ENCODE data around the gene PCDHGB1. TPM values are rescaled to one million over a fixed set of nuclear protein-coding genes. Genes with fewer than 3 reads are reported as not detected.
"Not testable (repeated sequence)": the region's sequence is repeated elsewhere in the genome, so short reads cannot be mapped to it uniquely, and the experiment has no call there.

Gene PCDHGB1
- total RNA-seq, 2 experiments from 2014 or later, result not detected

DNA sequence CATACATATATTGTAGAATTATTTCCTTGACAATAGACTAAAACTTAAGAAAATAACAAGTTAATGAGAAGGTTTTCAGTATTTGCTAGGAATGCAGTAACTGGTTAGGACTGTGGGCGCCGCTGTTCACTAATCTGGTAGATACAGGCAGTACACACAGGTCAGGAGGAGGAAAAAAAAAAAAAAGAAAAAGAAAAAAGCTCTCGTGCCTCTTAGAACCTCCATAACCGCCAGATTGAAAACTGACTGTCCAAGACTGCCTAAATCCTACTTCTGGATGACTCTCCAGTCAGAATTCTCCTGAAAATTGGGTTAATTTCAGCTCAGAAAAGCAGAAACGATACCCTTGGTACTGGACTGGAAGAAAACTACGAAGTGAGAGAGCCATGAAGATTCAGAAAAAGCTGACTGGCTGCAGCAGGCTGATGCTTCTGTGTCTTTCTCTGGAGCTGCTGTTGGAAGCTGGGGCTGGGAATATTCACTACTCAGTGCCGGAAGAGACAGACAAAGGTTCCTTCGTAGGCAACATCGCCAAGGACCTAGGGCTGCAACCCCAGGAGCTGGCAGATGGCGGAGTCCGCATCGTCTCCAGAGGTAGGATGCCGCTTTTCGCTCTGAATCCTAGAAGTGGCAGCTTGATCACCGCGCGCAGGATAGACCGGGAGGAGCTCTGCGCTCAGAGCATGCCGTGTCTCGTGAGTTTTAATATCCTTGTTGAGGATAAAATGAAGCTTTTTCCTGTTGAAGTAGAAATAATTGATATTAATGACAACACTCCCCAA, 19.4 kb upstream of the PCDHGB1 start, which contains the start of gene PCDHGA1:
PCDHGA1 (plus strand) TSS at position 216 of the 782 bp plus-strand sequence.
- Mint-ChIP-seq H3K4me3 (no peak within 1 kb of the TSS), H3K4me1 (ENCODE audit: low read depth) (peaks cover 2% of the 10 kb centered on the region), H3K27me3 (ENCODE audit: low read depth) (peaks cover 52% of the 10 kb centered on the region), H3K36me3 (ENCODE audit: low read depth) (peaks cover 19% of the 10 kb centered on the region), H3K9me3 (peaks cover 26% of the 10 kb centered on the region), H3K27ac (no peak within 1 kb of the TSS)
- CTCF ChIA-PET, result interaction anchor here (0.7 to 2.7 kb wide), 4 partner anchors 9 to 233 kb away, joined by 3 to 19 read pairs (median 4); partner anchors contain the start of gene TAF7
- intact Hi-C loops (cut with micrococcal nuclease), result no loop called here
- peak; percentile 38 for DNase-seq

DNA sequence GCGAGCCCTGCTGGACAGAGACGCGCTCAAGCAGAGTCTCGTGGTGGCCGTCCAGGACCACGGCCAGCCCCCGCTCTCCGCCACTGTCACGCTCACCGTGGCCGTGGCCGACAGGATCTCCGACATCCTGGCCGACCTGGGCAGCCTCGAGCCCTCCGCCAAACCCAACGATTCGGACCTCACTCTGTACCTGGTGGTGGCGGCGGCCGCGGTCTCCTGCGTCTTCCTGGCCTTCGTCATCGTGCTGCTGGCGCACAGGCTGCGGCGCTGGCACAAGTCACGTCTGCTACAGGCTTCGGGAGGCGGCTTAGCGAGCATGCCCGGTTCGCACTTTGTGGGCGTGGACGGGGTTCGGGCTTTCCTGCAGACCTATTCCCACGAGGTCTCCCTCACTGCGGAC, 17.3 kb upstream of the PCDHGB1 start:
- Mint-ChIP-seq H3K36me3 (ENCODE audit: low read depth) (peaks cover 23% of the 10 kb centered on the region), H3K9me3 (peaks cover 33% of the 10 kb centered on the region), H3K27me3 (ENCODE audit: low read depth) (peaks cover 56% of the 10 kb centered on the region)
- H3K27ac Mint-ChIP-seq; DNase-seq; intact Hi-C loops (cut with micrococcal nuclease); H3K4me1 Mint-ChIP-seq (ENCODE audit: low read depth); CTCF ChIA-PET; H3K4me3 Mint-ChIP-seq: not testable (repeated sequence)

DNA sequence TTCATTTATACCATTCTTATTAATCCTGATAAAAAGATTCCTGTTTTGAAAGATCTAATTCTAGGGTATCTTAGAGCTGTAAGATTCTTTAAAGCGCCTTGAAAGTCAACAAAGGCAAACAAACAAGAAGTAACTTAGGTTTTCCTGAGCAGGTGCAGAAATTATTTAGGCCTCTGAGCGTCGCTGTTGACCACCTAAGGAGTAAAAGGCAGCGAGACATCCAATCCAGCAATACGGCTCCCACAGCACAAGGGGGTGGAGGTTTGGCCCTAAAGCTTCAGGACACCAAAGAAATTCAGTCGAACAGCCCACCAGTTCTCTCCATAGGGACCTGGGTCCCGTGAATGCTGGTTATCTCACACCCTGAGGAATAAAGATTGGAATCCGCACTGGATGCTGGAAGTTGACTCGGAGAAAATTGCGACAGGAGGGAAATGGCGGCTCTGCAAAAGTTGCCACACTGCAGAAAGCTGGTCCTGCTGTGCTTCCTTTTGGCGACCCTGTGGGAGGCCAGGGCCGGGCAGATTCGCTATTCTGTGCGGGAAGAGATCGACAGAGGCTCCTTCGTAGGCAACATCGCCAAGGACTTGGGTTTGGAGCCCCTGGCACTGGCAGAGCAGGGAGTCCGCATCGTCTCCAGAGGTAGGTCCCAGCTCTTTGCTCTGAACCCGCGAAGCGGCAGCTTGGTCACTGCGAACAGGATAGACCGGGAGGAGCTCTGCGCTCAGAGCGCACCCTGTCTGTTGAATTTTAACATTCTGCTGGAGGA, 11.2 kb upstream of the PCDHGB1 start, which contains the start of gene PCDHGA2:
PCDHGA2 (plus strand) TSS at position 223 of the 769 bp plus-strand sequence.
- H3K36me3 Mint-ChIP-seq (ENCODE audit: low read depth), result peaks cover 23% of the 10 kb centered on the region
- CTCF ChIA-PET, result interaction anchor here (0.6 to 1.8 kb wide), 5 partner anchors 8 to 64 kb away, joined by 3 to 7 read pairs (median 3); partner anchors contain the start of genes PCDHGA9 and TAF7
- no peak within 1 kb of the TSS for H3K4me3 Mint-ChIP-seq
- peaks cover 30% of the 10 kb centered on the region for H3K9me3 Mint-ChIP-seq
- no peak within 1 kb of the TSS for H3K27ac Mint-ChIP-seq
- intact Hi-C loops (cut with micrococcal nuclease), result no loop called here
- H3K4me1 Mint-ChIP-seq (ENCODE audit: low read depth), result no peaks in the 10 kb centered on the region
- peak; percentile 14 for DNase-seq
- H3K27me3 Mint-ChIP-seq (ENCODE audit: low read depth), result peaks cover 61% of the 10 kb centered on the region

DNA sequence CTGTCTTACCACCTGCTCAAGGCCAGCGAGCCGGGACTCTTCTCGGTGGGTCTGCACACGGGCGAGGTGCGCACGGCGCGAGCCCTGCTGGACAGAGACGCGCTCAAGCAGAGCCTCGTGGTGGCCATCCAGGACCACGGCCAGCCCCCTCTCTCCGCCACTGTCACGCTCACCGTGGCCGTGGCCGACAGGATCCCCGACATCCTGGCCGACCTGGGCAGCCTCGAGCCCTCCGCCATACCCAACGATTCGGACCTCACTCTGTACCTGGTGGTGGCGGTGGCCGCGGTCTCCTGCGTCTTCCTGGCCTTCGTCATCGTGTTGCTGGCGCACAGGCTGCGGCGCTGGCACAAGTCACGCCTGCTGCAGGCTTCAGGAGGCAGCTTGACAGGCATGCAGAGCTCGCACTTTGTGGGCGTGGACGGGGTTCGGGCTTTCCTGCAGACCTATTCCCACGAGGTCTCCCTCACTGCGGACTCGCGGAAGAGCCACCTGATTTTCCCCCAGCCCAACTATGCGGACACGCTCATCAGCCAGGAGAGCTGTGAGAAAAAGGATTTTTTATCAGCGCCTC, 9.0 kb upstream of the PCDHGB1 start:
- not testable (repeated sequence) for H3K4me1 Mint-ChIP-seq (ENCODE audit: low read depth)

DNA sequence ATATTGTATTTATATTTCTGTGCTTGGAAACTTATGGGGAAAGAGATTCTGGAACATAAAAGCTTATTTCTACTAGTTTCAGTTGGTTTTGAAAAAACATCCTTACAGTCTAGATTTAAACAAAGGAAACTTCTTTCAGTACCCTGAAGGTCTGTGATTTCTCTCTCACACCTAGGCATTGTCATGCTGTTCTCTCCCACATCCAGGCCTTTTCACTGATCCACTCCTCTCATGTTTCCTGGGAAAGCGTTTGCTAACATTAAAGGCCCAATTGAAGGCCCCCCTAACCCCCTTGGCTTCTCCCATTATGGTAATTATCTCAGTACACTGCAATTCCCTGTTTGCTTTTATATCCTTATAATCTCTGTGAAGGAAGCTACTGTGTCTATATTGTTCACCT, 7.1 kb upstream of the PCDHGB1 start:
- CTCF ChIA-PET, result interaction anchor here (0.8 to 1.9 kb wide), 2 partner anchors 22 to 49 kb away, joined by 3 to 4 read pairs; partner anchors contain the start of gene TAF7
- H3K27me3 Mint-ChIP-seq (ENCODE audit: low read depth), result peaks cover 62% of the 10 kb centered on the region
- no peak overlapping the region for H3K27ac Mint-ChIP-seq
- H3K9me3 Mint-ChIP-seq, result peaks cover 32% of the 10 kb centered on the region
- H3K4me1 Mint-ChIP-seq (ENCODE audit: low read depth), result no peaks in the 10 kb centered on the region
- H3K4me3 Mint-ChIP-seq, result no peak overlapping the region
- peaks cover 23% of the 10 kb centered on the region for H3K36me3 Mint-ChIP-seq (ENCODE audit: low read depth)
- DNase-seq, result no peak
- intact Hi-C loops (cut with micrococcal nuclease), result loop anchor here (2.0 kb wide), 1 partner anchor 22 kb away; the partner anchor contains the start of gene TAF7

More for the DNA sequence above, 9.0 kb upstream of the PCDHGB1 start:
- Mint-ChIP-seq H3K9me3 (peaks cover 31% of the 10 kb centered on the region), H3K36me3 (ENCODE audit: low read depth) (peaks cover 27% of the 10 kb centered on the region), H3K27me3 (ENCODE audit: low read depth) (peaks cover 61% of the 10 kb centered on the region)
- H3K4me3 Mint-ChIP-seq; intact Hi-C loops (cut with micrococcal nuclease); H3K27ac Mint-ChIP-seq; DNase-seq; CTCF ChIA-PET: not testable (repeated sequence)

DNA sequence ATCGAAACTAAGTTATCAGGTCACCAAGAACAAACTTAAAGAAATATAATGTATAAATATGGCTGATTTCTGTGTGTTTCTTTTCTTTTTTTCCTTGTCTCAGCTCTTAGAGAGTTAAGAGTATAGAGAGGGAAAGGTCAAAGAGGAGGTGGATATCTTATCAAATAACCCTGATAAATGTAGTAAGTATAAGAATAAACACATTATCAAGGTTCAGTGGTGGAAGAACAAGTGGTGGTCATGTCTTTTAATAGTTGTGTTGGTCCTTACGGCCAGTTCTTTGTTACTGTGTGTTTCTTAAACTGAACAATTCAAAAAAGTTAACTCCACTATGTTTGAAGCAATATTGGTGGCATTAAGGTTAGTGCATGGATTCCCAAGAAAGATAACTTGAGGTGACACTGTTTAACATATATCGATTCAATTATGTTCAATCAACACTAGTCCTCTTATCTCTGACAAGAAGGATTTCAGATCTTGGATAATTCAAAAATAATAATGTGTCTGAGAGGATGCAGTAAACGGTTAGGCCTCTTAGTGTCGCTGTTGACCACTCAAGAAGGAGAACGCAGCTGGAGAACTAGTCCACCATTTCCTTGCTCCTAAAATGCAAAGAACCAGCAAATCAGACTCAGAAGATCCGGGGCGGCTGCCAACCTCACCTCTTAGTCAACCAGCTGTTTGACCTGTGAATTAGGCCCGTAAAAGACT, 6.5 kb upstream of the PCDHGB1 start, which contains the start of gene PCDHGA3:
PCDHGA3 (plus strand) TSS at position 588 of the 711 bp plus-strand sequence. CDS start 205 bp downstream, outside the sequence.
- peak; percentile 38 for DNase-seq
- H3K4me1 Mint-ChIP-seq (ENCODE audit: low read depth), result no peaks in the 10 kb centered on the region
- peaks cover 17% of the 10 kb centered on the region for H3K36me3 Mint-ChIP-seq (ENCODE audit: low read depth)
- no peak within 1 kb of the TSS for H3K27ac Mint-ChIP-seq
- H3K4me3 Mint-ChIP-seq, result peak within 1 kb of the TSS; percentile 11
- H3K9me3 Mint-ChIP-seq, result peaks cover 26% of the 10 kb centered on the region
- CTCF ChIA-PET, result interaction anchor here (1.3 to 1.9 kb wide), 3 partner anchors 12 to 22 kb away, joined by 3 to 4 read pairs (median 4); partner anchors contain the start of genes PCDHGA4 and TAF7
- peaks cover 56% of the 10 kb centered on the region for H3K27me3 Mint-ChIP-seq (ENCODE audit: low read depth)
- intact Hi-C loops (cut with micrococcal nuclease), result loop anchor here (2.0 kb wide), 1 partner anchor 23 kb away; the partner anchor contains the start of gene TAF7

DNA sequence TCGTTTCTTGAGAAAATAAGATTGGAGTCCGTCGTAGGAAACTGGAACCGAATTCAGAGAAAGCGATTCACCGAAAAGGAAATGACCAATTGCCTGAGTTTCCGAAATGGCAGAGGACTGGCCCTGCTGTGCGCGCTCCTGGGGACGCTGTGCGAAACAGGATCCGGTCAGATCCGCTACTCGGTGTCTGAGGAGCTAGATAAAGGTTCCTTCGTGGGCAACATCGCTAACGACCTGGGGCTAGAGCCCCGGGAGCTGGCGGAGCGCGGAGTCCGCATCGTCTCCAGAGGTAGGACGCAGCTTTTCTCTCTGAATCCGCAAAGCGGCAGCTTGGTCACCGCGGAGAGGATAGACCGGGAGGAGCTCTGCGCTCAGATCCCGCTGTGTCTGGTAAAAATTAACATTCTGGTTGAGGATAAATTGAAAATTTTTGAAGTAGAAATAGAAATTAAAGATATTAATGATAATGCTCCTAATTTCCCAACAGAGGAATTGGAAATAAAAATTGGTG, 5.9 kb upstream of the PCDHGB1 start:
- Mint-ChIP-seq H3K4me1 (ENCODE audit: low read depth) (no peaks in the 10 kb centered on the region), H3K36me3 (ENCODE audit: low read depth) (peaks cover 14% of the 10 kb centered on the region), H3K27ac (no peak overlapping the region), H3K27me3 (ENCODE audit: low read depth) (peaks cover 56% of the 10 kb centered on the region), H3K4me3 (peak overlapping the region; percentile 11), H3K9me3 (peaks cover 23% of the 10 kb centered on the region)
- intact Hi-C loops (cut with micrococcal nuclease), result loop anchor here (2.0 kb wide), 1 partner anchor 23 kb away; the partner anchor contains the start of gene TAF7
- DNase-seq, result no peak
- CTCF ChIA-PET, result interaction anchor here (0.9 to 1.5 kb wide), 3 partner anchors 11 to 222 kb away, joined by 3 to 4 read pairs (median 3); partner anchors contain the start of gene PCDHGA4

DNA sequence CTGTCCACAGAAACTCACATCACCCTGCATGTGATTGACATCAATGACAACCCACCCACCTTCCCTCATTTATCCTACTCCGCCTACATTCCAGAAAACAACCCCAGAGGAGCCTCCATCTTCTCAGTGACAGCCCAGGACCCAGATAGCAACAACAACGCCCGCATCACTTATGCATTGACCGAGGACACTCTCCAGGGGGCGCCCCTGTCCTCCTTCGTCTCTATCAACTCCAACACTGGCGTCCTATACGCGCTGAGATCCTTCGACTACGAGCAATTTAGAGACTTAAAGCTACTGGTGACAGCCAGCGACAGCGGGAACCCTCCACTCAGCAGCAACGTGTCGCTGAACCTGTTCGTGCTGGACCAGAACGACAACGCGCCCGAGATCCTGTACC, 4.6 kb upstream of the PCDHGB1 start:
- Mint-ChIP-seq H3K4me1 (ENCODE audit: low read depth) (no peaks in the 10 kb centered on the region), H3K27me3 (ENCODE audit: low read depth) (peaks cover 54% of the 10 kb centered on the region), H3K27ac (no peak overlapping the region), H3K36me3 (ENCODE audit: low read depth) (peaks cover 12% of the 10 kb centered on the region), H3K9me3 (peaks cover 20% of the 10 kb centered on the region), H3K4me3 (no peak overlapping the region)
- CTCF ChIA-PET, result no interaction called here
- no peak for DNase-seq
- intact Hi-C loops (cut with micrococcal nuclease), result no loop called here

DNA sequence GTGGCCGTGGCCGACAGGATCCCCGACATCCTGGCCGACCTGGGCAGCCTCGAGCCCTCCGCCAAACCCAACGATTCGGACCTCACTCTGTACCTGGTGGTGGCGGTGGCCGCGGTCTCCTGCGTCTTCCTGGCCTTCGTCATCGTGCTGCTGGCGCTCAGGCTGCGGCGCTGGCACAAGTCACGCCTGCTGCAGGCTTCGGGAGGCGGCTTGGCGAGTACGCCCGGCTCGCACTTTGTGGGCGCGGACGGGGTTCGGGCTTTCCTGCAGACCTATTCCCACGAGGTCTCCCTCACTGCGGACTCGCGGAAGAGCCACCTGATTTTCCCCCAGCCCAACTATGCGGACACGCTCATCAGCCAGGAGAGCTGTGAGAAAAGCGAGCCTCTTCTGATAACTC, 3.9 kb upstream of the PCDHGB1 start:
- H3K9me3 Mint-ChIP-seq, result peaks cover 21% of the 10 kb centered on the region
- peaks cover 11% of the 10 kb centered on the region for H3K36me3 Mint-ChIP-seq (ENCODE audit: low read depth)

DNA sequence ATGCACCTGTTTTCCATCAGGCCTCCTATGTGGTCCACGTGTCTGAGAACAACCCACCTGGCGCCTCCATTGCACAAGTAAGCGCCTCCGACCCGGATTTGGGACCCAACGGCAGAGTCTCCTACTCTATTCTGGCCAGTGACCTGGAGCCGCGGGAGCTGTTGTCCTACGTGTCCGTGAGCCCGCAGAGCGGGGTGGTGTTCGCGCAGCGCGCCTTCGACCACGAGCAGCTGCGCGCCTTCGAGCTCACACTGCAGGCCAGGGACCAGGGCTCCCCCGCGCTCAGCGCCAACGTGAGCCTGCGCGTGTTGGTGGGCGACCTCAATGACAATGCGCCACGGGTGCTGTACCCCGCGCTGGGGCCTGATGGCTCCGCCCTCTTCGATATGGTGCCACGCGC, 1.7 kb downstream of the PCDHGB1 start:
- Mint-ChIP-seq H3K9me3 (peaks cover 21% of the 10 kb centered on the region), H3K27ac (no peak overlapping the region), H3K4me1 (ENCODE audit: low read depth) (no peaks in the 10 kb centered on the region), H3K27me3 (ENCODE audit: low read depth) (peaks cover 58% of the 10 kb centered on the region), H3K4me3 (no peak overlapping the region), H3K36me3 (ENCODE audit: low read depth) (peaks cover 13% of the 10 kb centered on the region)
- intact Hi-C loops (cut with micrococcal nuclease), result no loop called here
- CTCF ChIA-PET, result interaction anchor here (0.7 kb wide), 1 partner anchor 161 kb away, joined by 3 read pairs; no protein-coding TSS in a partner anchor
- no peak for DNase-seq

More for the DNA sequence above, 3.9 kb upstream of the PCDHGB1 start:
- H3K27ac Mint-ChIP-seq; CTCF ChIA-PET; DNase-seq; intact Hi-C loops (cut with micrococcal nuclease); H3K4me3 Mint-ChIP-seq; H3K4me1 Mint-ChIP-seq (ENCODE audit: low read depth): not testable (repeated sequence)
- H3K27me3 Mint-ChIP-seq (ENCODE audit: low read depth), result peaks cover 60% of the 10 kb centered on the region

DNA sequence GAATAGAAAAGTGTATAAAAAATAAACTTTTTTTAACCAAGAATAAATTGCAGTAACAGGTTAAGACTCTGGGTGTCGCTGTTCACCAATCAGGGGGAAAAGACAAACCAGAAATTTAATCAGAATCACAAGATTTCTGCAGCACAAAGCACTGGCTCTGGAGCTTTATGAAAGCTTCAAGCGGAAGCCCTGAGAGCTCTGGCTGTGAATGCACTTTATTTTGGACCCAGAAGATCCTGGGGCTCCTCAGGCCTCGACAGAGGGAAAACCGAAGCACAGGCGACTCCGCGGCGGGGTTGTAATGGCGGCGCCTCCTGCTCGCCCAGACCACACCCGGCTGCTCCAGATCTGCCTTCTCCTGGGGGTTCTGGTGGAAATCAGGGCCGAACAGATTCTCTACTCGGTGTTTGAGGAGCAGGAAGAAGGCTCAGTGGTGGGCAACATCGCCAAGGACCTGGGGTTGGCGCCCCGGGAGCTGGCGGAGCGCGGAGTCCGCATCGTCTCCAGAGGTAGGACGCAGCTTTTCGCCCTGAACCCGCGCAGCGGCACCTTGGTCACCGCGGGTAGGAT, 5.1 kb downstream of the PCDHGB1 start, which contains the start of gene PCDHGA4:
PCDHGA4 (plus strand) TSS at position 122 of the 570 bp plus-strand sequence; CDS start at position 209, 87 bp downstream.
- CTCF ChIA-PET, result interaction anchor here (0.6 to 1.7 kb wide), 6 partner anchors 9 to 575 kb away, joined by 3 to 4 read pairs (median 3); partner anchors contain the start of gene PCDHGA5
- Mint-ChIP-seq H3K27ac (no peak within 1 kb of the TSS), H3K9me3 (peaks cover 20% of the 10 kb centered on the region), H3K4me1 (ENCODE audit: low read depth) (no peaks in the 10 kb centered on the region), H3K4me3 (peak within 1 kb of the TSS; percentile 38), H3K36me3 (ENCODE audit: low read depth) (peaks cover 18% of the 10 kb centered on the region), H3K27me3 (ENCODE audit: low read depth) (peaks cover 66% of the 10 kb centered on the region)
- intact Hi-C loops (cut with micrococcal nuclease), result no loop called here
- no peak for DNase-seq
